ENCODE results near the gene UNK.

The UNK gene

DNA sequence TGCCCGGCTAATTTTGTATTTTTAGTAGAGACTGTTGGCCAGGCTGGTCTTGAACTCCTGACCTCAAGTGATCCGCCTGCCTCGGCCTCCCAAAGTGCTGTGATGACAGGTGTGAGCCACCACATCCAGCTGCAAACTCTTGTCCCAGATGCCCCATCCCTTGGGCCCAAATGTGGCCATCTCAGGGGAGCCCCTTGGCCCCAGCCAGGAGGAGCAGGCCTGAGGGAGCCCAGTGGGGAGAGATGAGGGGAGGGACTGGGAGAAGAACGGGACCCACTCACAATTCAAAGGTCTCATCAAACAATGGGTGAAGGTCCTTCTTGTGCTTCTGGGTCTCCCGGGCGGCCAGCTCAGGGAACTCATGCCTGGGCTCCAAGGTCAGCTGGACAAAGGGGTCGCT lies 45.1 kb downstream of the UNK start:
- TF ChIP-seq CTCF (conservative IDR thresholded peaks at IDR 0.05; ENCODE audit: control insufficient read depth, insufficient read depth, low read depth, low read length): no peak
- no peak overlapping the region for H3K4me3 ChIP-seq (ENCODE audit: control insufficient read depth, low read depth, low read length)
- DNase-seq (ENCODE audit: low read depth): no peak

- peak; percentile 54 for TF ChIP-seq CTCF (conservative IDR thresholded peaks at IDR 0.05; ENCODE audit: control insufficient read depth, insufficient read depth, low read depth, low read length)
- no peak for DNase-seq (ENCODE audit: low read depth)
- no peak overlapping the region for H3K4me3 ChIP-seq (ENCODE audit: control insufficient read depth, low read depth, low read length)
Measured at GRCh38 chr17:75830164-75831031, 45.8 kb downstream of the UNK start.

DNA sequence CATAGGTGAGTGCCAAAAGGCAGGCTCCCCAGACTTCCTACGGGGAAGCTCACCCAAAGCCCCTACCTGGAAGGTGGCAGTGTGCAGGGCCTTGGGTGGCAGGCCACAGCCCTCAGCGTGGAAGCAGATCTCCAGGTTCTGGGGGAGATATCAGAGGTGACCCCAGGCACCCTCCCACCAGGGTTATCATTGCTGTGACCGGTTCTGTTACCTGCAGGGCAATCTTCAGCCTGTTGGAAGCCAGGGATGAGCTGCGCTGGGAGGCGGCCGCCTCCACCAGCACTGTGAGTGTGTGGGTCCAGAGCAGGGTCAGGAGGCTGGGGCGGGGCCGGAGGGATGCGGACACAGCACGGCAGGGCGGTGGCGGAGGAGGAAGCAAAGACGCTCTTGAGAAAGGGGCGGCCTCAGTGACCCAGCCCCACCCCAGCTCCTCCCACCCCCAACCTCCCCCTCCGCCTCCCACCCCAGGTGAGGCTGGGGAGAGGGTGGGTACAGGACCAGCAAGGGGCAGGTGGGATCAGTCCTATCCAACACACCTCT lies 46.5 kb downstream of the UNK start:
- no peak overlapping the region for H3K4me3 ChIP-seq (ENCODE audit: control insufficient read depth, low read depth, low read length)
- no peak for DNase-seq (ENCODE audit: low read depth)
- TF ChIP-seq CTCF (conservative IDR thresholded peaks at IDR 0.05; ENCODE audit: control insufficient read depth, insufficient read depth, low read depth, low read length): no peak

DNA sequence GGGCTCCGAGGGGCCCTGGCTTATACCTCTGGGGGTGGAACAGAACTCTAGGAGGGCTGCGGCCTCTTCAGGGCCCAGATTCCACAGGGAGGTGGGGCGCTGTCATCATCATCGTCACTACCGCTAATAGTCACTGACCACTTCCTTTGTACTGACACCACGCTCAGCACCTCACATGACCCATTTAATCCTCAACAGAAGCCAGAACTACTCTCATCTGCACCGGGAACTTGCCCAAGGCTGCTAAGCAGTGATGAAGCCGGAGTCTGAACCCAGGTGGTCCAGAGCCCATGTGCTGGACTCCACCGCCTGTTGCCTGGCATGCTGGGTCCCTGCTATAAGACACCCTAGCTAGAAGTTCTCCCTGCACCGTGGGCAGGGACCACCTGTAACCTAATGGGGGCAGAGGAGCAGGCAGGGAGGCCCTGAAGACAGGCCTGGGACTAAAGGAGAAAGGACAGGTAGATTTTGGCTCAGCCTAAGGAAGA lies 47.6 kb downstream of the UNK start:
- TF ChIP-seq CTCF (conservative IDR thresholded peaks at IDR 0.05; ENCODE audit: control insufficient read depth, insufficient read depth, low read depth, low read length): no peak
- no peak overlapping the region for H3K4me3 ChIP-seq (ENCODE audit: control insufficient read depth, low read depth, low read length)
- DNase-seq (ENCODE audit: low read depth): peak; percentile 91

GRCh38 chr17:75832652-75833400 lies 48.2 kb downstream of the UNK start:
- DNase-seq (ENCODE audit: low read depth): no peak
- H3K4me3 ChIP-seq (ENCODE audit: control insufficient read depth, low read depth, low read length): no peak overlapping the region
- no peak for TF ChIP-seq CTCF (conservative IDR thresholded peaks at IDR 0.05; ENCODE audit: control insufficient read depth, insufficient read depth, low read depth, low read length)

DNA sequence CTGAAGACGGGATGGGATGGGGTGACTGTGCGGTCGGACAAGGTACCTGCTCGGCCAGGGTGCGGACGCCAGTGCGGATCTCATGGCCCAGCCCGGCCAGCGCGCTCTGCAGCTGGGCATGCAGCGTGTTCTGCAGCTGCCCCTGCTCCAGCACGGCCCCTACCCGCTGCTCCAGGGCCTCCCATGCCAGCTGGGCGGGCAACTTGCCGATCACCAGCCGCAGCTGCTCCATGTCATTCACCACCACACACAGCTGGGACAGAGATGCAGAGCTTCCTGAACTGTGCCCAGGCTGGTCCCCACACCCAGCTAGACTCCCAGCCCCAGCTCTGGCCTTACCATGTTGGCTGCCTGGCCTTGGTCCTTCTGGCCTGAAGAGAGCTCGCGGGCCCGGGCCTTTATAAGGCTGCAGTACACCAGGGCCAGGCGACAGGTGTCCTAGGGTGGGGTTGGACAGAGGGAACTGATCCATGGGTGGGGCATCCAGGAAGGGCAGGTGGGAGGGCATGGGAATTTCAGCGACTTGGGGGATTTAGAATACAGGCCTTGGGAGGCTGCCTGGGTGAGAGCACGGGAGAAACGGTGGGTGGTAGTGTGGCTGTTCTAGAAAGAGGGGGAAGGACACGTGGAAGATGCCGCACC lies 49.8 kb downstream of the UNK start:
- H3K4me3 ChIP-seq (ENCODE audit: control insufficient read depth, low read depth, low read length): no peak overlapping the region
- no peak for TF ChIP-seq CTCF (conservative IDR thresholded peaks at IDR 0.05; ENCODE audit: control insufficient read depth, insufficient read depth, low read depth, low read length)
- no peak for DNase-seq (ENCODE audit: low read depth)

All from fibroblast of mammary gland (primary cell).